ENCODE measurements around the gene MEGF6.
"Not testable (repeated sequence)": the region's sequence is repeated elsewhere in the genome, so short reads cannot be mapped to it uniquely, and the experiment has no call there.

The MEGF6 gene

GRCh38 chr1:3590951-3591865 lies 20.1 kb downstream of the MEGF6 start:
- no peak for DNase-seq

GRCh38 chr1:3590139-3590763 lies 21.1 kb downstream of the MEGF6 start:
- DNase-seq, result no peak

- no peak for DNase-seq
Observed at GRCh38 chr1:3588395-3588794, 22.9 kb downstream of the MEGF6 start.

GRCh38 chr1:3586986-3587759 lies 24.1 kb downstream of the MEGF6 start:
- DNase-seq, result no peak

GRCh38 chr1:3585940-3586568 lies 25.3 kb downstream of the MEGF6 start:
- no peak for DNase-seq

- DNase-seq, result not testable (repeated sequence)
Observed at GRCh38 chr1:3585353-3585868, 25.9 kb downstream of the MEGF6 start.

DNA sequence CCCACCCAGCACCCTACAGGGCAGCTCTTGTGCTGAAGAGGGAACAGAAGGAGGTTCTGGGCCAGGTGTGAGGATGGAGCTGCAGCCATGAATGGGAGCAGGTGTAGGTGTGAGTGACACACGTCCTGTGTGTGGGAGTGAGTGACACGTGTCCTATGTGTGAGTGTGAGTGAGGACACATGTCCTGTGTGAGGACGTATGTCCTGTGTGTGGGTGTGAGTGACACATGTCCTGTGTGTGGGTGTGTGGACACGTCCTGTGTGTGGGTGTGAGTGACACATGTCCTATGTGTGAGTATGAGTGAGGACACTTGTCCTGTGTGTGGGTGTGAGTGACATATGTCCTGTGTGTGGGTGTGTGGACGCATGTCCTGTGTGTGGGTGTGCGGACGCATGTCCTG lies 26.4 kb downstream of the MEGF6 start:
- no peak for DNase-seq

- not testable (repeated sequence) for DNase-seq
Observed at GRCh38 chr1:3583751-3584150, 27.6 kb downstream of the MEGF6 start.

DNA sequence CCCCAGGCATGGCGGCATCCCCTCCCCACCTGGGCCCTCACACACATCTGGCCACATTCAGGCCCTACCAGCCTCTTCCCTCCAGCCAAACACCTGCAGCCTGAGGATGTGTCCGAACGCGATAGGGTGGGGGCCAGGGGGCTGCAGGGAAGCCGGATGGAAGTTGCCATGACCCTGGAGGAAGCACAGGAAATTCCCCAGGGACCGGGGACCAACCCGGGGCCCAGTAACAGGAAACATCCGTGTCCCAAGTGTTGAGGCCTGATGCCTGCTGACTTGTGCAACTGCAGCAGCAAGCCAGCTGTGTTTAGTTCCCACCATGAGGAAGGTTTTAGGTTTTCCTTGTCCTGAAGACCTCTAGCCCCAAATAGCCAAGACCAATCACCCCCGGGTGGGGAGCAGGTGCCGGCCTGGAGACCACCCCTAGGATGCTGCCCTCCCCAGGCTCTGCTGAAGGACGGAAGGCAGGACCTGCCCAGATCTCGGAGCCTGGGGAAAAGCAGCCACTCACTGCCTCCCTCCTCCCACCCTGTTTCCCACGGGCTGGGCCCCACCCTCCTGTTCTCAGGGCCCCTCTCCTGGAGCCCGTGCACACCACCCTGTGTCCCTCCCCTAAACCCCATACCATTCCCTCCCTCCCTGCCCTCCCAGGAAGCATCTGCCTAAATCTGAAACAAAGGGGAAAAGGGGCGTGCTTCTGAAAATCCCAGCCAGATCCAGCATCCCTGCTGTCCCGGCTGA lies 29.8 kb downstream of the MEGF6 start:
- no peak for DNase-seq

- no peak for DNase-seq
Observed at GRCh38 chr1:3580231-3580630, 31.1 kb downstream of the MEGF6 start.

GRCh38 chr1:3579626-3580025 lies 31.7 kb downstream of the MEGF6 start:
- DNase-seq, result no peak

GRCh38 chr1:3578906-3579305 lies 32.4 kb downstream of the MEGF6 start:
- no peak for DNase-seq

DNA sequence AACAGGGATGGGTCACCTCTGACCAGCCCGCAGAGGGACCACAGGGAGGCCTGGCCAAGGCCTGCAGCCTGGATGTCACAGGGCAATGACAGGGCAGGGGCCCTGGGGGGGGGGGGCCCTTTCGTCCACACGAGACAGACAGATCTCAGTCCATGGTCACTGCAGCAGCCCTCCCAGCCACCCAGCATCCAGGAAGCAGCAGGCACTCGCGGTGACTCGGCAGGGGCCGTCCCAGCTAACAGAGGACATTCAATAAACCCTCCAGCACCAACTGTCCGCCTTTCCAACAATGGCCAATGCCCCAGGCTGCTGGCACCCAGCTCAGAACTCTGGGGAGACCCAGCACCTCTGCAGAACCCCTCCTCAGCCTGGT lies 32.9 kb downstream of the MEGF6 start:
- DNase-seq, result no peak

- DNase-seq, result no peak
Observed at GRCh38 chr1:3577711-3578432, 33.4 kb downstream of the MEGF6 start.

GRCh38 chr1:3577300-3577699 lies 34.0 kb downstream of the MEGF6 start:
- no peak for DNase-seq

- no peak for DNase-seq
Observed at GRCh38 chr1:3575993-3576392, 35.3 kb downstream of the MEGF6 start.

- not testable (repeated sequence) for DNase-seq
Observed at GRCh38 chr1:3575515-3575914, 35.8 kb downstream of the MEGF6 start.

DNA sequence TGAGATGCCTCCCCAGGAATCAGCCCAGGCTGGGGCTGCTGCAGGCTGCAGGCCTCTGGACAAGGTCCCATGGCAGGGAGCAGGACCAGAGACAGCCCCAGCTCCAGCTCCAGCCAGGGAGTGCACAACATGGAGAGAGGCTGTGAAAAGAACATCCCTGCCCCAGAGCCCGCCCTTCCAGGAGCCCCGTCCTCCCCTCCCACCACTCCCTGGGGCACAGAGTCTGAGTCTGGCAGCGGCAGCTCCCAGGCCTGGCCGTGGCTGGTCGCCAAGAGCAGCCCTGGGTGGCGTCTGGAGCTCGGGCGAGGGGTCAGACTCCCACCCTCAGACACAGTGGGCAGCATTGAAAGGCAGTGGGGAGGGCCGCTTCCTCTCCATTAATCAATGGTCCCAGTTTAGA lies 37.8 kb downstream of the MEGF6 start:
- no peak for DNase-seq

DNA sequence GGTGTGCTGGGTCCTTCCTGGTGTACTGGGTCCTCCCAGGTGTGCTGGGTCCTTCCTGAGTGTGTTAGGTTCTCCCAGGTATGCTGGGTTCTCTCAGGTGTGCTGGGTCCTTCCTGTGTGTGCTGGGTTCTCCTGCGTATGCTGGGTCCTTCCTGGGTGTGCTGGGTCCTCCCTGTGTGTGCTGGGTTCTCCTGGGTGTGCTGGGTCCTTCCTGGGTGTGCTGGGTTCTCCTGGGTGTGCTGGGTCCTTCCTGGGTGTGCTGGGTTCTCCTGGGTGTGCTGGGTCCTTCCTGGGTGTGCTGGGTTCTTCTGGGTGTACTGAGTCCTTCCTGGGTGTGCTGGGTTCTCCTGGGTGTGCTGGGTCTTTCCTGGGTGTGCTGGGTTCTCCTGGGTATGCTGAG lies 38.7 kb downstream of the MEGF6 start:
- DNase-seq, result not testable (repeated sequence)

DNA sequence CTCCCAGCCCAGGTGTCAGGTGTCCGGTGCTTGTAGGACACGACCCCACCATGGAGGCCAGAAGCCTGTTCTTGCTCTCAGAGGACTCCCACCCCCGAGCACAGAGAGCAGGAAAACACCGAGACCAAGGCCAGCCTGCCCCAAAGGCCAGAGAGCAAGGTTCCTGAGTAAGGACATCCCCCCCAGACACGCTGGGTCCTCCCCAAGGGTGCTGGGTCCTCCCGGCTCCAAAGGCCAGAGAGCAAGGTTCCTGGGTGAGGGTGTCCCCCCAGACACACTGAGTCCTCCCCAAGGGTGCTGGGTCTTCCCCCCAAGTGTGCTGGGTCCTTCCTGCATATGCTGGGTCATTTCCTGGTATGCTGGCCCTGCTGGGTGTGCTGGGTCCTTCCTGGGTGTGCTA lies 40.0 kb downstream of the MEGF6 start:
- DNase-seq, result no peak

Data from NCI-H226 (cell line).